DMS79 (cell line): ENCODE results near the gene STRN3.

Source experiments
- DNase-seq: peaks from one replicate; lab custom pipeline; 2025; lab: John Stamatoyannopoulos, UW

Gene STRN3

GRCh38 chr14:30873308-30874119, 152.7 kb downstream of the STRN3 start:
- DNase-seq = no peak

GRCh38 chr14:30872602-30873001, 153.6 kb downstream of the STRN3 start:
- DNase-seq = no peak

- DNase-seq = no peak
Measured at GRCh38 chr14:30869551-30870155, 156.5 kb downstream of the STRN3 start.

- no peak for DNase-seq
Measured at GRCh38 chr14:30868736-30869135, 157.4 kb downstream of the STRN3 start.

GRCh38 chr14:30864934-30865333, 161.2 kb downstream of the STRN3 start:
- peak; percentile 91 for DNase-seq

DNA sequence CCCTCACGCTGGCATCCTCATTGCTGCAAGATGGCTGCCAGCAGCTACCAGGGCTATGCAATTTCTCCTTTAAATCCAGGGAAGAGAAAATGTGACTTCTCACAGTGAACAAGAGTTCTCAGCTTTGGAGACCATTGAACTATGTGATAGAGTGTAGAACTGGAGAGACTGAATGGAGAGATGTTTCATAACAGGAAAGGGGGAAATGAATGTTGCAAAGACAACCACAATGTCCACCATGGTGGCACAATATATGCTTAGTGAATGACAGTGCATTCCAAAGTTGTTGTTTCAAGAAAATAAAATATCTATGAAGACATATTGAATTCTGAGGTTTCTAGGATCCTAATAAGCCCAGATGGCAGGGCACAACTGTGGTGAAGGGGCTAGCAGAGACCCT, 165.0 kb downstream of the STRN3 start:
- DNase-seq = no peak

DNA sequence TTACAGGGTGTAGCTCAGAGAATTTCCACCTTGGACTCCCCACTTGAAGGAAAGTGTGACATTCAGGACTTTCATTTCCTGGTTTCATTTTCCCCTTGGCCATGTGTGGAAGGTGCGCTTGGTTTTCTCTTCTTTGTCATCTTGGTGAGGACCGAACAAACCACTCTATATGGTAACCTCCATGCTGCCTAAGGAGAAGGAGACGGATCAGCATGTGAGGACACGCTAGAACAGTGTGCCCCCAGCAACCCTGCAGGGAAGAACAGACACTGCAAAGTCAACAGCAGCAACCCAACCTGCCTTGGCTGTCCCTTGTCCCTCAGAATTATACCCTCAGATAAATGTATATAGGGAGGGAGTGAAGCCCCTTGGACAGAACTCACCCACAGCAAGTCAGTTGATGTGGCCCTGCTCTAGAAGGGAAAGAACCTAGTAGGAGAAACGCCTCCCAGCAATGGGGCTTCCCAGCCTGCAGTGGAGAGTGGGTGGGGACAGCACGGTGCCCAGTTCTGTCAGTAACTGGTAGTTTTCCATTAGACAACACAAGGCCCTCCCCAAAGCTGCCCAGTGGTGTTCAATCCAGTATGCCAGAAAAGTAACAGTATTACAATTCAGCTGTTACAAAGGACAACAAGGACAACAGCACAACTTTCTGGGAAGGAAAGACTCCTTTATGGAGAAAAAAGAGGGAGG, 170.7 kb downstream of the STRN3 start:
- no peak for DNase-seq

- no peak for DNase-seq
Measured at GRCh38 chr14:30854492-30854891, 171.7 kb downstream of the STRN3 start.

GRCh38 chr14:30853946-30854345, 172.2 kb downstream of the STRN3 start:
- DNase-seq = no peak

GRCh38 chr14:30849983-30850382, 176.2 kb downstream of the STRN3 start:
- no peak for DNase-seq

DNA sequence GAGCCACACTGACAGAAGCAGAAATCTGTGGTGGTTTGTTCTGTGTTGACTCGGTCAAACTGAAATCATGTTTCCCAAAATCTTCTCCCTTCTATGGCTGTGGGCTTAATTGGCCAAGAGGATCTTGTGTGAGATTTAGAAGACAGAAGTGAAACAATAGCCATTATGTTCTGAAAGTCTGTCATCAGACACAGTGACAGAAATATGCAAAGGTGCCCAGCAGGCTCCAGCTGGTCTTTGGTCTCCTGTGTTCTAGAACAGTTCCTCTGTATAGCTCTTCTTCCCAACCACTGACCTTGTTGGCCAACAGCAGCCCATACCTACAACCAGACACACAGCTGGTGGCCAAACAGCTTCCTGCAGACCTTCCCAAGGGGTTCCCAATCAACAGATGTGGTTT, 176.8 kb downstream of the STRN3 start:
- no peak for DNase-seq

GRCh38 chr14:30848449-30849240, 177.5 kb downstream of the STRN3 start:
- DNase-seq = no peak
